ENCODE measurements around the gene PPP3R1. TPM values are rescaled to one million over a fixed set of nuclear protein-coding genes. Genes with fewer than 3 reads are reported as not detected.
A peak's percentile ranks its signal among the peaks of the same experiment; 100 is the strongest.

Gene PPP3R1
- polyA plus RNA-seq, 1 donor (not counting 4 experiments of a cell fraction or from before 2014, with no cell fraction given): 21.6 TPM

DNA sequence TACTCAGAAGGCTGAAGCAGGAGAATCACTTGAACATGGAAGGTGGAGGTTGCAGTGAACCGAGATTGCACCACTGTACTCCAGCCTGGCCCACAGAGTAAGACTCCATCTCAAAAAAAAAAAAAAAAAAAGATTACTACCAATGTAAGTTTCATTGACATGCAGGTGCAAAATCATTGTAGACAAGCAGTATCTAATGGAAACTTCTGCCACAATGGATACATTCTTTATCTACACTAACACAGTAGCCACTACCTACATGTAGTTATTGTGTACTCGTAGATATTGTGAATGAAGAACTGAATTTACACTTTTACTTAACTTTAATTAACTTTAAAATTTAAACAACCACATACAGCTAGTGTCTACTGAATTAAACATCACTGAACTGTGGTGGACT lies 10.6 kb downstream of the PPP3R1 start:
- Histone ChIP-seq H3K79me2 (ENCODE audit: control insufficient read depth, insufficient read depth, low read length) (peaks cover 100% of the 10 kb centered on the region), H3K27ac (ENCODE audit: control insufficient read depth, insufficient read depth, low read length) (no peak overlapping the region), H3K4me1 (ENCODE audit: control insufficient read depth, extremely low read depth, insufficient read depth, low read length) (peaks cover 35% of the 10 kb centered on the region), H3K4me3 (ENCODE audit: control insufficient read depth in 2 of 3, extremely low read depth in 1 of 3, insufficient read depth in 2 of 3, low read depth in 1 of 3, low read length in 3 of 3) (no peak overlapping the region), H3K4me2 (ENCODE audit: control insufficient read depth, extremely low read depth, insufficient read depth, low read depth, low read length) (no peak overlapping the region), H2AFZ (ENCODE audit: control insufficient read depth, low read length) (no peak overlapping the region), H3K9me3 (ENCODE audit: control insufficient read depth, low read depth, low read length) (no peaks in the 10 kb centered on the region), H3K9me1 (ENCODE audit: control insufficient read depth, extremely low read depth, insufficient read depth, low read length) (peaks cover 5% of the 10 kb centered on the region), H3K9ac (ENCODE audit: control insufficient read depth, extremely low read depth, insufficient read depth, low read length) (no peak overlapping the region), H4K20me1 (ENCODE audit: control insufficient read depth, extremely low read depth, insufficient read depth, low read length) (peaks cover 28% of the 10 kb centered on the region), H3K27me3 (ENCODE audit: control insufficient read depth, extremely low read depth, insufficient read depth, low read length) (no peaks in the 10 kb centered on the region), H3K36me3 (ENCODE audit: control insufficient read depth in 2 of 2, extremely low read depth in 1 of 2, insufficient read depth in 2 of 2, low read length in 2 of 2) (no peaks in the 10 kb centered on the region)
- no peak for DNase-seq (ENCODE audit: low read depth, low spot score)
- FAIRE-seq: no peak
- dilution Hi-C loops (cut with MboI; ENCODE audit: extremely low pct_ligation_motif_present, low sequenced_read_pairs): no loop called here
- no peak for TF ChIP-seq EZH2 (IDR thresholded peaks at IDR 0.05; ENCODE audit: low read length)
- TF ChIP-seq, protein P1, sequence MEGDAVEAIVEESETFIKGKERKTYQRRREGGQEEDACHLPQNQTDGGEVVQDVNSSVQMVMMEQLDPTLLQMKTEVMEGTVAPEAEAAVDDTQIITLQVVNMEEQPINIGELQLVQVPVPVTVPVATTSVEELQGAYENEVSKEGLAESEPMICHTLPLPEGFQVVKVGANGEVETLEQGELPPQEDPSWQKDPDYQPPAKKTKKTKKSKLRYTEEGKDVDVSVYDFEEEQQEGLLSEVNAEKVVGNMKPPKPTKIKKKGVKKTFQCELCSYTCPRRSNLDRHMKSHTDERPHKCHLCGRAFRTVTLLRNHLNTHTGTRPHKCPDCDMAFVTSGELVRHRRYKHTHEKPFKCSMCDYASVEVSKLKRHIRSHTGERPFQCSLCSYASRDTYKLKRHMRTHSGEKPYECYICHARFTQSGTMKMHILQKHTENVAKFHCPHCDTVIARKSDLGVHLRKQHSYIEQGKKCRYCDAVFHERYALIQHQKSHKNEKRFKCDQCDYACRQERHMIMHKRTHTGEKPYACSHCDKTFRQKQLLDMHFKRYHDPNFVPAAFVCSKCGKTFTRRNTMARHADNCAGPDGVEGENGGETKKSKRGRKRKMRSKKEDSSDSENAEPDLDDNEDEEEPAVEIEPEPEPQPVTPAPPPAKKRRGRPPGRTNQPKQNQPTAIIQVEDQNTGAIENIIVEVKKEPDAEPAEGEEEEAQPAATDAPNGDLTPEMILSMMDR (optimal IDR thresholded peaks at IDR 0.05 in 1 of 3, IDR thresholded peaks at IDR 0.05 in 1 of 3, conservative IDR thresholded peaks at IDR 0.05 in 1 of 3; ENCODE audit: extremely low read depth in 1 of 3, insufficient read depth in 2 of 3, low read length in 3 of 3): no peak

DNA sequence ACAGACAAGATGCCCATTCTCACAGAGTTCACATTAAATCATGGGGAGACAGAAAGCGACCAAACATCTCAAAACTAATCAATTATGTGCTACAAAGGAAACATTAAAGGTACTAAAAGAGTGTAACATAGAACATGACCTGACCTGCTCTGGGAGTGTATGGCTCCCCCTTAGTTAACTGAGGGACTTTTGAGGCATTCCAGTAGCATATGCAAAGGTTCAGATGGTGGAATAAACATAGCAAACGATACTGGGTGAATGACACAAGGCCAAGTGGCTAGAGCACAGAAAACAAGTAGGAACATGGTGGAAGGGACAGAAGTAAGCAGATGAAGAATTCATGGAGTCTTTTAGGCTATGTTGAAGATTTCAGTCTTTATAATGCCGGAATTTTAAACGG lies 11.9 kb downstream of the PPP3R1 start:
- Histone ChIP-seq H3K4me2 (ENCODE audit: control insufficient read depth, extremely low read depth, insufficient read depth, low read depth, low read length) (peak overlapping the region; percentile 11), H3K36me3 (ENCODE audit: control insufficient read depth in 2 of 2, extremely low read depth in 1 of 2, insufficient read depth in 2 of 2, low read length in 2 of 2) (no peaks in the 10 kb centered on the region), H3K79me2 (ENCODE audit: control insufficient read depth, insufficient read depth, low read length) (peaks cover 100% of the 10 kb centered on the region), H3K4me3 (ENCODE audit: control insufficient read depth in 2 of 3, extremely low read depth in 1 of 3, insufficient read depth in 2 of 3, low read depth in 1 of 3, low read length in 3 of 3) (no peak overlapping the region), H3K27ac (ENCODE audit: control insufficient read depth, insufficient read depth, low read length) (no peak overlapping the region), H3K9ac (ENCODE audit: control insufficient read depth, extremely low read depth, insufficient read depth, low read length) (no peak overlapping the region), H3K9me3 (ENCODE audit: control insufficient read depth, low read depth, low read length) (no peaks in the 10 kb centered on the region), H3K27me3 (ENCODE audit: control insufficient read depth, extremely low read depth, insufficient read depth, low read length) (no peaks in the 10 kb centered on the region), H3K9me1 (ENCODE audit: control insufficient read depth, extremely low read depth, insufficient read depth, low read length) (peaks cover 5% of the 10 kb centered on the region), H4K20me1 (ENCODE audit: control insufficient read depth, extremely low read depth, insufficient read depth, low read length) (peaks cover 29% of the 10 kb centered on the region), H3K4me1 (ENCODE audit: control insufficient read depth, extremely low read depth, insufficient read depth, low read length) (peaks cover 48% of the 10 kb centered on the region), H2AFZ (ENCODE audit: control insufficient read depth, low read length) (no peak overlapping the region)
- dilution Hi-C loops (cut with MboI; ENCODE audit: extremely low pct_ligation_motif_present, low sequenced_read_pairs): no loop called here
- peak; percentile 32 for FAIRE-seq
- DNase-seq (ENCODE audit: low read depth, low spot score): no peak
- TF ChIP-seq, protein P1 (optimal IDR thresholded peaks at IDR 0.05 in 1 of 3, IDR thresholded peaks at IDR 0.05 in 1 of 3, conservative IDR thresholded peaks at IDR 0.05 in 1 of 3; ENCODE audit: extremely low read depth in 1 of 3, insufficient read depth in 2 of 3, low read length in 3 of 3): no peak
- TF ChIP-seq EZH2 (IDR thresholded peaks at IDR 0.05; ENCODE audit: low read length): no peak

All from keratinocyte (primary cell).